Measurements from ENCODE around the gene ZNF155. TPM values are rescaled to one million over a fixed set of nuclear protein-coding genes. Genes with fewer than 3 reads are reported as not detected.

ZNF155 gene
- total RNA-seq, 1 donor from 2014 or later: 13.8 TPM

GRCh38 chr19:43957891-43958290 is 26.1 kb upstream of the ZNF155 start:
- no peaks in the 10 kb centered on the region for H3K27me3 Mint-ChIP-seq

GRCh38 chr19:43960411-43960810 is 23.6 kb upstream of the ZNF155 start:
- H3K4me1 Mint-ChIP-seq (ENCODE audit: low read depth): no peaks in the 10 kb centered on the region
- H3K9me3 Mint-ChIP-seq (ENCODE audit: low read depth): peaks cover 54% of the 10 kb centered on the region
- no peak overlapping the region for H3K27ac Mint-ChIP-seq
- no peaks in the 10 kb centered on the region for H3K27me3 Mint-ChIP-seq
- H3K4me3 Mint-ChIP-seq (ENCODE audit: low read depth): no peak overlapping the region
- no peak for TF ChIP-seq CTCF (IDR thresholded peaks at IDR 0.05; ENCODE audit: unreplicated experiment)
- H3K36me3 Mint-ChIP-seq (ENCODE audit: insufficient read depth): peaks cover 74% of the 10 kb centered on the region
- no peak for DNase-seq (ENCODE audit: low spot score, unreplicated experiment)

More at GRCh38 chr19:43957891-43958290, 26.1 kb upstream of the ZNF155 start:
- Mint-ChIP-seq H3K4me3 (ENCODE audit: low read depth) (no peak overlapping the region), H3K36me3 (ENCODE audit: insufficient read depth) (peaks cover 67% of the 10 kb centered on the region), H3K9me3 (ENCODE audit: low read depth) (peaks cover 45% of the 10 kb centered on the region), H3K27ac (no peak overlapping the region), H3K4me1 (ENCODE audit: low read depth) (no peaks in the 10 kb centered on the region)
- TF ChIP-seq CTCF (IDR thresholded peaks at IDR 0.05; ENCODE audit: unreplicated experiment): no peak
- no peak for DNase-seq (ENCODE audit: low spot score, unreplicated experiment)

- Mint-ChIP-seq H3K4me3 (ENCODE audit: low read depth) (no peak overlapping the region), H3K27me3 (no peaks in the 10 kb centered on the region), H3K4me1 (ENCODE audit: low read depth) (no peaks in the 10 kb centered on the region), H3K27ac (no peak overlapping the region), H3K9me3 (ENCODE audit: low read depth) (peaks cover 72% of the 10 kb centered on the region), H3K36me3 (ENCODE audit: insufficient read depth) (peaks cover 91% of the 10 kb centered on the region)
- TF ChIP-seq CTCF (IDR thresholded peaks at IDR 0.05; ENCODE audit: unreplicated experiment): no peak
- DNase-seq (ENCODE audit: low spot score, unreplicated experiment): no peak
Observed at GRCh38 chr19:43966079-43966694, 17.8 kb upstream of the ZNF155 start.

GRCh38 chr19:43976732-43977131 is 7.3 kb upstream of the ZNF155 start:
- no peak overlapping the region for H3K4me3 Mint-ChIP-seq (ENCODE audit: low read depth)
- H3K27me3 Mint-ChIP-seq: no peaks in the 10 kb centered on the region
- H3K27ac Mint-ChIP-seq: no peak overlapping the region

GRCh38 chr19:43983544-43983911 is 460 bp upstream of the ZNF155 start:
- H3K4me1 Mint-ChIP-seq (ENCODE audit: low read depth): peaks cover 4% of the 10 kb centered on the region
- H3K27me3 Mint-ChIP-seq: no peaks in the 10 kb centered on the region
- H3K27ac Mint-ChIP-seq: no peak overlapping the region
- TF ChIP-seq CTCF (IDR thresholded peaks at IDR 0.05; ENCODE audit: unreplicated experiment): no peak
- peaks cover 12% of the 10 kb centered on the region for H3K36me3 Mint-ChIP-seq (ENCODE audit: insufficient read depth)
- H3K4me3 Mint-ChIP-seq (ENCODE audit: low read depth): peak overlapping the region; percentile 66
- no peak for DNase-seq (ENCODE audit: low spot score, unreplicated experiment)
- peaks cover 29% of the 10 kb centered on the region for H3K9me3 Mint-ChIP-seq (ENCODE audit: low read depth)

More at GRCh38 chr19:43976732-43977131, 7.3 kb upstream of the ZNF155 start:
- no peaks in the 10 kb centered on the region for H3K4me1 Mint-ChIP-seq (ENCODE audit: low read depth)
- DNase-seq (ENCODE audit: low spot score, unreplicated experiment): no peak
- peaks cover 73% of the 10 kb centered on the region for H3K9me3 Mint-ChIP-seq (ENCODE audit: low read depth)
- H3K36me3 Mint-ChIP-seq (ENCODE audit: insufficient read depth): peaks cover 53% of the 10 kb centered on the region
- TF ChIP-seq CTCF (IDR thresholded peaks at IDR 0.05; ENCODE audit: unreplicated experiment): no peak

Data from progenitor cell of endocrine pancreas (in vitro differentiated cells).